Retinal pigment epithelial cell (primary cell): ENCODE measurements around the gene SLC13A3.

ENCODE experiments used
- DNase-seq: peaks from one replicate; pipeline ENCODE4 v3.0.0-alpha.2; 2010; ENCODE audit warnings: low read depth
- H3K4me3 ChIP-seq: 2 replicates; pipeline ENCODE4 v1.5.1; 2011; ENCODE audit warnings: mild to moderate bottlenecking, low read length, control low read depth, moderate library complexity
- TF ChIP-seq, protein P1 (sequence below): conservative IDR thresholded peaks from 2 replicates; pipeline ENCODE4 v1.5.1; 2011; ENCODE audit warnings: low read depth, low read length, control low read depth, inconsistent platforms

Gene SLC13A3

GRCh38 chr20:46563860-46564221 is 87.4 kb downstream of the SLC13A3 start:
- no peak for DNase-seq
- TF ChIP-seq, protein P1, sequence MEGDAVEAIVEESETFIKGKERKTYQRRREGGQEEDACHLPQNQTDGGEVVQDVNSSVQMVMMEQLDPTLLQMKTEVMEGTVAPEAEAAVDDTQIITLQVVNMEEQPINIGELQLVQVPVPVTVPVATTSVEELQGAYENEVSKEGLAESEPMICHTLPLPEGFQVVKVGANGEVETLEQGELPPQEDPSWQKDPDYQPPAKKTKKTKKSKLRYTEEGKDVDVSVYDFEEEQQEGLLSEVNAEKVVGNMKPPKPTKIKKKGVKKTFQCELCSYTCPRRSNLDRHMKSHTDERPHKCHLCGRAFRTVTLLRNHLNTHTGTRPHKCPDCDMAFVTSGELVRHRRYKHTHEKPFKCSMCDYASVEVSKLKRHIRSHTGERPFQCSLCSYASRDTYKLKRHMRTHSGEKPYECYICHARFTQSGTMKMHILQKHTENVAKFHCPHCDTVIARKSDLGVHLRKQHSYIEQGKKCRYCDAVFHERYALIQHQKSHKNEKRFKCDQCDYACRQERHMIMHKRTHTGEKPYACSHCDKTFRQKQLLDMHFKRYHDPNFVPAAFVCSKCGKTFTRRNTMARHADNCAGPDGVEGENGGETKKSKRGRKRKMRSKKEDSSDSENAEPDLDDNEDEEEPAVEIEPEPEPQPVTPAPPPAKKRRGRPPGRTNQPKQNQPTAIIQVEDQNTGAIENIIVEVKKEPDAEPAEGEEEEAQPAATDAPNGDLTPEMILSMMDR, result no peak
- H3K4me3 ChIP-seq, result no peak overlapping the region

GRCh38 chr20:46563170-46563859 is 87.9 kb downstream of the SLC13A3 start:
- DNase-seq, result no peak
- H3K4me3 ChIP-seq, result no peak overlapping the region
- TF ChIP-seq, protein P1, result peak; percentile 11

DNA sequence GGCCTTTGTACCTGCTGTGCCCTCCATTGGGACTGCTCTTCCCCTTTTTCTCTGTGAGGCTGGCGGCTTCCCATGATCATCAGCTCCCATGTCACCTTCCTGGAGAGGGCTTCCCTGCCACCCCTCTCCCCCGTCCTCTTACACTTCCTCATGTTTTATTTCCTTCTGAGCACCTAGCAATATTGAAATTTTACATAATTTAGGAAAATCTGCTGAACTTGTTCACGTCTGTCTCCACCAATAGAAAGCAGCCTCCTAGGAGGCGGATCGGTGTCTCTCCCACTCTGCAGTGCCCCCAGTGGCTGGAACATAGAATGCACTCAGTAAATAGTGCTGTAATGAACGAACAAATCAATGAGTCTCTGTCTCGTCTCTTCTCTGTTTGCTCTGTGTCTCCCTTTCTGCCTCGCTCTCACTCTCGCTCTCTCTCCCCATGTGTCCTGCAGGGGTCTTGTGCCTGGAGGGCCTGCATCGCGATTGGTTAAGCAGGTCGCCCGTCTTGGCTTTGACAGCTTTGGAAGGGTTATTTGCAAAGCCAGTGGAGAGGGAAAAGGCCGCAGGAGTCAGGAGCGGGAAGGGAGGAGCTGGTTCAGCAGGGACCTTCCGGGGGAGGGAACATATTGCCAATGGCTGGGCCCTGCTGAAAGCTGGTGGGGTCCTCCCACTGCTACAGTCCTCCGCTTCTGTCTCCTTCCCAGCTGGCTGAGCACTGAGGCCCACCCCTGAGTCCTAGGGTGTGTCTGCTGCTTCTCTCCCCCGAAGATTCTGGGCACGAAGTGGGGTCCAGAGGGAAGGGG is 88.7 kb downstream of the SLC13A3 start:
- DNase-seq, result no peak
- H3K4me3 ChIP-seq, result peak overlapping the region; percentile 42
- TF ChIP-seq, protein P1, result peak; percentile 91

DNA sequence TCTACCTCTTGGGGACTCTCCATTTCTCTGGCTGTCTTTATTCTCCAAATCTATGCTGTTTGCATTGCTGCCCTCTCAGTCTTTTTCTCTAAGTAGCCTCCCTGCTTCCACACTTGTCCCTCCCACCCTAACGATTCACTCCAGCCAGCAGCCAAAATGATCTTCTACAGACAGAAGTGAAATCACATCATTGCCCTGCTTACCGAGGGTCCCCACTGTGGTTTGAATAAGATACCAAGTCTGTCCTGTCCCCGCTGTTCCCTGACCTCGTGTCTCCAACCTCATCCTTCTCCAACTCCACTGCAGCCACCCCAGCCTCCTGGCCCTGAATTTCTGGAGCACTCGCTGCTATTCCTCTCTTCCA is 89.3 kb downstream of the SLC13A3 start:
- TF ChIP-seq, protein P1, result no peak
- H3K4me3 ChIP-seq, result peak overlapping the region; percentile 34
- no peak for DNase-seq

- no peak overlapping the region for H3K4me3 ChIP-seq
- TF ChIP-seq, protein P1, result peak; percentile 9
- no peak for DNase-seq
These were observed 91.4 kb downstream of the SLC13A3 start for GRCh38 chr20:46559685-46560440.

- no peak for DNase-seq
- no peak overlapping the region for H3K4me3 ChIP-seq
- TF ChIP-seq, protein P1, result no peak
These were observed 92.3 kb downstream of the SLC13A3 start for GRCh38 chr20:46559001-46559400.
